T-cell (primary cell): ENCODE measurements around the gene CD59. TPM values are rescaled to one million over a fixed set of nuclear protein-coding genes. Genes with fewer than 3 reads are reported as not detected.
A peak's percentile ranks its signal among the peaks of the same experiment; 100 is the strongest.

Experiments used
- ATAC-seq, 4 experiments: fragments of 200-7000 bp in 3 of 4; fragments of 150-1000 bp in 1 of 4; cut with Tn5 transposase; replicated peaks in 1 of 4; 1 replicate in 3 of 4; 2 replicates in 1 of 4; pipeline ENCODE4 v1.10.0; 2021; ENCODE audit warnings: moderate library complexity in 3 of 4, mild to moderate bottlenecking in 2 of 4, moderate number of reproducible peaks in 1 of 4
- CTCF ChIA-PET, 2 donors: fragments of 300-600 bp; sonication (Branson Sonifier 250); formaldehyde crosslinking; loops; one replicate each; lab custom pipeline; 2022; ENCODE audit warnings: antibody characterized with exemption in 2 of 2; lab: Charles Lee
- POLR2A ChIA-PET, 2 donors: fragments of 300-600 bp; sonication (Branson Sonifier 250); formaldehyde crosslinking; loops; one replicate each; lab custom pipeline; 2022; ENCODE audit warnings: antibody characterized with exemption in 2 of 2; lab: Charles Lee
- DNase-seq, 35 experiments: peaks; one replicate each; pipeline versions ENCODE4 v3.0.0 to v3.0.0-alpha.2; 2013 to 2023
- H3K27ac ChIP-seq: one replicate; pipeline ENCODE4 v1.5.1; 2013; ENCODE audit warnings: low read length
- H3K27me3 ChIP-seq, 2 experiments: replicated peaks in 1 of 2; 1 replicate in 1 of 2; 2 replicates in 1 of 2; pipeline versions ENCODE4 v1.6.1 to v1.7.0; 2013; ENCODE audit warnings: low read length in 1 of 2, mixed read lengths in 1 of 2; ENCODE audit not compliant: control insufficient read depth in 2 of 2, insufficient read depth in 2 of 2; ENCODE audit errors: extremely low read depth in 1 of 2
- H3K36me3 ChIP-seq, 2 donors: 1 replicate in 1 of 2; 2 replicates in 1 of 2; pipeline versions ENCODE4 v1.6.1 to v1.7.0; 2013; ENCODE audit warnings: low read length in 1 of 2; ENCODE audit not compliant: control insufficient read depth in 2 of 2, insufficient read depth in 1 of 2; ENCODE audit errors: extremely low read depth in 1 of 2
- H3K4me1 ChIP-seq, 2 experiments: 1 replicate in 1 of 2; 2 replicates in 1 of 2; pipeline versions ENCODE4 v1.6.1 to v1.7.0; 2013; ENCODE audit warnings: low read length in 2 of 2, mixed read lengths in 1 of 2; ENCODE audit not compliant: insufficient read depth in 2 of 2, control insufficient read depth in 1 of 2; ENCODE audit errors: extremely low read depth in 1 of 2
- H3K4me3 ChIP-seq, 2 donors: 1 replicate in 1 of 2; 2 replicates in 1 of 2; pipeline versions ENCODE4 v1.5.1 to v1.7.0; 2013; ENCODE audit warnings: mild to moderate bottlenecking in 2 of 2, low read length in 1 of 2, moderate library complexity in 1 of 2; ENCODE audit not compliant: control insufficient read depth in 1 of 2; ENCODE audit errors: extremely low read depth in 1 of 2
- H3K9me3 ChIP-seq: 2 replicates; pipeline ENCODE4 v1.7.0; 2013
- H3K27ac Mint-ChIP-seq, 2 donors: one replicate each; pipeline ENCODE4 v1.8.0; 2020 to 2021; ENCODE audit warnings: mild to moderate bottlenecking in 2 of 2, mixed read lengths in 2 of 2
- H3K27me3 Mint-ChIP-seq, 2 donors: one replicate each; pipeline ENCODE4 v1.8.0; 2021 to 2022; ENCODE audit warnings: mixed read lengths in 2 of 2
- H3K36me3 Mint-ChIP-seq: one replicate; pipeline ENCODE4 v1.8.0; 2021; ENCODE audit warnings: mixed read lengths
- H3K4me1 Mint-ChIP-seq, 3 donors: one replicate each; pipeline ENCODE4 v1.8.0; 2020 to 2022; ENCODE audit warnings: mixed read lengths in 3 of 3, mild to moderate bottlenecking in 1 of 3
- H3K4me3 Mint-ChIP-seq, 3 donors: one replicate each; pipeline ENCODE4 v1.8.0; 2020 to 2022; ENCODE audit warnings: mild to moderate bottlenecking in 3 of 3, mixed read lengths in 3 of 3, moderate library complexity in 3 of 3
- H3K9me3 Mint-ChIP-seq, 3 donors: one replicate each; pipeline ENCODE4 v1.8.0; 2020 to 2022; ENCODE audit warnings: mixed read lengths in 3 of 3
- WGBS: methylation state at CpG from one replicate; pipeline ENCODE4 v1.1.5; 2013; ENCODE audit warnings: missing lambda C conversion rate; ENCODE audit not compliant: insufficient coverage; 5-methylcytosine and 5-hydroxymethylcytosine counted together
- total RNA-seq, 35 experiments: library from RNA in 6 of 35; stranded (reverse) in 6 of 35; fragments of 120-200 nt in 1 of 35; gene quantifications; one replicate each; pipeline versions ENCODE4 v1.2.1 to v1.2.4 and lab custom pipeline; 2013 to 2026

CD59 gene
- 10 to 100 TPM; 34.3 to 85.8 (median 71.9) TPM for total RNA-seq
- 51.8 TPM for total RNA-seq (2013)
- total RNA-seq (lab: John Stamatoyannopoulos, UW): 18.7 to 104 (median 59.7) reads per million in 29 experiments

- WGBS: 2% methylated on average over 44 of the region's 48 CpGs
- H3K27ac ChIP-seq: peak within 1 kb of the TSS; percentile 74
- ATAC-seq: peak; percentile 87 to 90 (median 88)
- Mint-ChIP-seq H3K27me3 (no peaks in the 10 kb centered on the region), H3K27ac (peak within 1 kb of the TSS; percentile 77 to 89), H3K36me3 (peaks cover 7% of the 10 kb centered on the region), H3K4me3 (peak within 1 kb of the TSS; percentile 90 to 93 (median 90)), H3K9me3 (peaks cover 0 to 7% (median 0%) of the 10 kb centered on the region in 3 donors), H3K4me1 (peaks cover 33 to 36% (median 33%) of the 10 kb centered on the region in 3 donors)
- no peaks in the 10 kb centered on the region for H3K36me3 ChIP-seq
- H3K4me3 ChIP-seq: peak within 1 kb of the TSS; percentile 70 to 96
- CTCF ChIA-PET: interaction anchor here (0.5 to 0.7 kb wide), 5 partner anchors 155 to 1168 kb away, joined by 3 to 5 read pairs (median 3); no protein-coding TSS in a partner anchor
- POLR2A ChIA-PET: interaction anchor here (0.6 to 1.5 kb wide), 6 partner anchors 17 to 710 kb away, joined by 3 to 9 read pairs (median 6); no protein-coding TSS in a partner anchor
- DNase-seq: peak; percentile 71 to 93 (median 84)
- H3K4me1 ChIP-seq: peaks cover 4 to 33% of the 10 kb centered on the region in 2 experiments
- no peaks in the 10 kb centered on the region for H3K27me3 ChIP-seq
- no peaks in the 10 kb centered on the region for H3K9me3 ChIP-seq
Observed at GRCh38 chr11:33736148-33736812, at the start of gene CD59. Gene CD59 (minus strand): TSS chr11:33736423. CDS start chr11:33722445, 13,978 bp downstream.

GRCh38 chr11:33785609-33786008 is 49.4 kb upstream of the CD59 start:
- Histone ChIP-seq H3K27me3 (peaks cover 0 to 5% of the 10 kb centered on the region in 2 experiments), H3K36me3 (no peaks in the 10 kb centered on the region), H3K27ac (no peak overlapping the region), H3K9me3 (no peaks in the 10 kb centered on the region), H3K4me1 (no peaks in the 10 kb centered on the region), H3K4me3 (no peak overlapping the region)
- no peaks in the 10 kb centered on the region for H3K4me1 Mint-ChIP-seq
- no peaks in the 10 kb centered on the region for H3K36me3 Mint-ChIP-seq
- H3K27me3 Mint-ChIP-seq: peaks cover 34 to 41% of the 10 kb centered on the region in 2 donors
- WGBS: no CpG with 5 or more reads among the region's 3 CpGs
- ATAC-seq (no peak), DNase-seq (no peak)
- ChIA-PET CTCF (interaction anchor here (0.6 to 1.1 kb wide), 5 partner anchors 23 to 400 kb away, joined by 3 to 7 read pairs (median 4); no protein-coding TSS in a partner anchor), POLR2A (interaction anchor here (0.6 to 0.9 kb wide), 3 partner anchors 8 to 830 kb away, joined by 4 to 5 read pairs (median 4); no protein-coding TSS in a partner anchor)
- H3K4me3 Mint-ChIP-seq: no peak overlapping the region
- H3K9me3 Mint-ChIP-seq: peaks cover 0 to 2% (median 0%) of the 10 kb centered on the region in 3 donors
- H3K27ac Mint-ChIP-seq: no peak overlapping the region

GRCh38 chr11:33779849-33780528 is 43.8 kb upstream of the CD59 start:
- DNase-seq (no peak), ATAC-seq (no peak)
- no peak overlapping the region for H3K4me3 ChIP-seq
- H3K27ac ChIP-seq: no peak overlapping the region
- Mint-ChIP-seq H3K4me1 (peaks cover 10 to 15% (median 12%) of the 10 kb centered on the region in 3 donors), H3K36me3 (no peaks in the 10 kb centered on the region), H3K27me3 (peaks cover 30 to 35% of the 10 kb centered on the region in 2 donors), H3K9me3 (peaks cover 0 to 2% (median 0%) of the 10 kb centered on the region in 3 donors), H3K4me3 (no peak overlapping the region), H3K27ac (no peak overlapping the region)
- peaks cover 0 to 28% of the 10 kb centered on the region in 2 experiments for H3K4me1 ChIP-seq
- no peaks in the 10 kb centered on the region for H3K36me3 ChIP-seq
- POLR2A ChIA-PET: no interaction called here
- H3K9me3 ChIP-seq: no peaks in the 10 kb centered on the region
- CTCF ChIA-PET: no interaction called here
- H3K27me3 ChIP-seq: peaks cover 2 to 22% of the 10 kb centered on the region in 2 experiments
- 93% methylated on average over 5 of the region's 7 CpGs for WGBS

DNA sequence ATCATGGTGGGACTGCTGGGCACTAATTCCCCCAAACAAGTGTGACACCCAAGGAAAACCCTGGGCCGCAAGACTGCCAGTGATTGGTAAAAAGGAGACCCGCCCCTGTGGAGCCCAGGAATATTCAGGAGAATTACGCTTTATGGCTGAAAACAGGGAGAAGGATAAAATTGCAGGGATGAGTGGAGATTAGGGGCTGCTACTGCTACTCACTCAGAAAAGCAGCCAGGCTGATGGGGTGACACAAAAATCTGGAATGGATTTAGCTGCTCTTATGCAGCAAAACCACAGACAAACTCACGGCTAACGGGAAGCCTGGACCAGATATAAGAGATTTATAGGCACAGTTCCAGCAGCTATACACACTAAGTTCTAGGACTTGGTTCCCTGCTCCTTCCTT is 42.5 kb upstream of the CD59 start:
- Mint-ChIP-seq H3K36me3 (no peaks in the 10 kb centered on the region), H3K4me3 (no peak overlapping the region), H3K27me3 (peaks cover 21 to 26% of the 10 kb centered on the region in 2 donors), H3K9me3 (peaks cover 0 to 2% (median 0%) of the 10 kb centered on the region in 3 donors), H3K4me1 (peaks cover 15 to 19% (median 17%) of the 10 kb centered on the region in 3 donors), H3K27ac (no peak overlapping the region)
- H3K4me3 ChIP-seq: no peak overlapping the region
- H3K9me3 ChIP-seq: no peaks in the 10 kb centered on the region
- no peak overlapping the region for H3K27ac ChIP-seq
- WGBS: 80% methylated on average over 4 of the region's 5 CpGs
- ChIA-PET CTCF (no interaction called here), POLR2A (no interaction called here)
- no peaks in the 10 kb centered on the region for H3K36me3 ChIP-seq
- H3K4me1 ChIP-seq: peaks cover 0 to 33% of the 10 kb centered on the region in 2 experiments
- ATAC-seq (no peak), DNase-seq (no peak)
- peaks cover 2 to 22% of the 10 kb centered on the region in 2 experiments for H3K27me3 ChIP-seq

GRCh38 chr11:33777906-33778305 is 41.7 kb upstream of the CD59 start:
- DNase-seq: peak in 14 of 35 experiments; percentile 5 to 76 (median 12)
- Mint-ChIP-seq H3K27ac (peak overlapping the region in 1 of 2 donors; percentile 28), H3K36me3 (no peaks in the 10 kb centered on the region), H3K4me1 (peaks cover 22 to 24% (median 22%) of the 10 kb centered on the region in 3 donors), H3K9me3 (peaks cover 0 to 2% (median 0%) of the 10 kb centered on the region in 3 donors), H3K4me3 (no peak overlapping the region), H3K27me3 (peaks cover 21 to 22% of the 10 kb centered on the region in 2 donors)
- Histone ChIP-seq H3K36me3 (no peaks in the 10 kb centered on the region), H3K27me3 (peaks cover 2 to 22% of the 10 kb centered on the region in 2 experiments), H3K9me3 (no peaks in the 10 kb centered on the region), H3K27ac (peak overlapping the region; percentile 9), H3K4me3 (no peak overlapping the region), H3K4me1 (peaks cover 6 to 41% of the 10 kb centered on the region in 2 experiments)
- ATAC-seq: no peak
- 45% methylated on average over 3 of the region's 9 CpGs for WGBS
- ChIA-PET CTCF (interaction anchor here (0.6 to 1.0 kb wide), 3 partner anchors 32 to 476 kb away, joined by 3 read pairs; no protein-coding TSS in a partner anchor), POLR2A (interaction anchor here in 1 of 2 donors (0.9 kb wide), 1 partner anchor 630 kb away, joined by 7 read pairs; no protein-coding TSS in a partner anchor)
